IPS-18a (cell line): ENCODE data around the gene C16orf90.
A peak's percentile ranks its signal among the peaks of the same experiment; 100 is the strongest.

Experiments used
- H3K27ac ChIP-seq: one replicate; pipeline ENCODE4 v1.5.1; 2013; ENCODE audit warnings: low read length
- H3K27me3 ChIP-seq: one replicate; pipeline ENCODE4 v1.6.1; 2013; ENCODE audit warnings: mild to moderate bottlenecking, low read length; ENCODE audit not compliant: control insufficient read depth, insufficient read depth
- H3K36me3 ChIP-seq: one replicate; pipeline ENCODE4 v1.6.1; 2013; ENCODE audit warnings: low read depth, low read length; ENCODE audit not compliant: control insufficient read depth
- H3K4me1 ChIP-seq: one replicate; pipeline ENCODE4 v1.6.1; 2013; ENCODE audit warnings: low read depth, low read length; ENCODE audit not compliant: control insufficient read depth
- H3K4me3 ChIP-seq: one replicate; pipeline ENCODE4 v1.5.1; 2013; ENCODE audit warnings: low read length
- H3K9ac ChIP-seq: one replicate; pipeline ENCODE4 v1.6.1; 2013; ENCODE audit warnings: mild to moderate bottlenecking, low read length, moderate library complexity
- H3K9me3 ChIP-seq: one replicate; pipeline ENCODE4 v1.6.1; 2013; ENCODE audit warnings: low read depth, low read length; ENCODE audit not compliant: control insufficient read depth

C16orf90 gene

DNA sequence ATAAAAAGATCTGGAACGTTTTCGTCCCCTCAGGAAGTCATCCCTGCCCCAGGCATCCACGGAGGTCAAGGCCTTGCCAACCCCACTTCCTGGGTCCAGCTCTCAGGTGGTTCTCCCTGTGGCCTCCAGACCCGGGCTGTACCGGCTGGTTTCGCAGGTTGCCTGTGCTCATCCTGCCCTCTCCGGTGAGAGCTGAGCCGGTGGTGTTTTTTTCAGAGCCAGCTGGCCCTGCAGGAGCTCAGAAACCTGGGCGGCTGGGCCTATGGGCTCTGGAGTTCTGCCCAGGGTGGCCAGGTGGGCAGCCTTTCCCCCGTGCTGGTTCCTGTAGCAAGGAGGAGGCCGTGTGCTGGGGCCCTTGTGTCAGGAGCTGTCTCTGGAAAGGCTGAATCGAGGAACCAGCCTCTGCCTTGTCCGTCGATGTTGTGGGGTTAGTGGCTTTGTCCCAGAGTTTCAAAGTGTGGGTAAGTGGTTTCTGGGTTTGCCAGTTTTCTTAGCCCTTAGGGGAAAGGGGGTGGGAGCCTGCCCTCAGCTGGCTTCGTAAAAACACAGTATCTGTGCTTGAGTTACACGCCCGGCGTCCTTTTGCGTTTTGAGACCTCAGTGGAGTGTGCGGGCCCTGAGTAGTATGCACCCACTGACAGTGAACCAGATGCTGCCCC, 23.6 kb downstream of the C16orf90 start:
- Histone ChIP-seq H3K36me3 (no peaks in the 10 kb centered on the region), H3K27ac (no peak overlapping the region), H3K9me3 (no peaks in the 10 kb centered on the region), H3K27me3 (no peaks in the 10 kb centered on the region), H3K4me1 (peaks cover 6% of the 10 kb centered on the region), H3K9ac (no peak overlapping the region), H3K4me3 (no peak overlapping the region)

DNA sequence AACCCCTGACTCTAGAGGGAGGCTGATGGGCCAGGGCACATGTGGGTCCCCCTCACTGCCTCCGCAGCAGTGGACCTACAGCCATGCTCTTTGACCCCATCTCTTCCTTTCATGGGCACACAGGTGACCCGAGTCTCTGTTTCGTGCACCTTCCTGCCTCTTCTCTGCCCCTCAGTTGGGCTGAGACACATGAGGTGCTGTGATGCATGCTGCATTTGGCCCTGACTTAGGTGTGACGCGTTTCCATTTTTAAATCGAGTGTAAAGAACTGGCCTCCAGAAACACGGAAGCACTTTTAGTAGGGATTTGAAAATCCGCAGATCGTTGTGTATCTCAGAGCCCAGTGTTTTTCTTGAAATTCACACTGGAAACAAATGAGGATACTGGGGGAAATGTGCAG, 24.6 kb downstream of the C16orf90 start:
- no peak overlapping the region for H3K9ac ChIP-seq
- H3K27me3 ChIP-seq: no peaks in the 10 kb centered on the region
- no peaks in the 10 kb centered on the region for H3K9me3 ChIP-seq
- peaks cover 7% of the 10 kb centered on the region for H3K36me3 ChIP-seq
- peaks cover 6% of the 10 kb centered on the region for H3K4me1 ChIP-seq
- no peak overlapping the region for H3K4me3 ChIP-seq
- H3K27ac ChIP-seq: no peak overlapping the region

DNA sequence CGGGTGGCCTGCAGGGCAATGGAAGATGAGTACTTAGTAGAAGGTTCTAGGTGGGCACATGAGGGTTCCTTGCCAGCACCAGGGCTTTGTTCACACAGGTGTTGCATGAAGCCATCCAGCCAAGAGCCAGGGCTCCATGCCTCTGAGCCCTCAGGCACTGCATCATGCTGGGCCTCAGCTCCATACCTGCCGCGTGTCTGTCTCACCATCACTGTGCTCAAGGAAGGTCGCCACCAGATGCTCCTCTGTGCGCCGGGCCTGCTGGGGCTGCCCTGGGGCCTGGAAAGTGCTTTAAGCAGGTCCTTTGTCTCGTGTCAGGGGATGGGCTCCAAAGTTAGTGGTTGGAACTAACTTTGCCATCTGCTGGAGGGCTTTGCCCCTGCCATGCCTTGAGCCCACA, 25.6 kb downstream of the C16orf90 start:
- Histone ChIP-seq H3K9me3 (no peaks in the 10 kb centered on the region), H3K4me3 (no peak overlapping the region), H3K27me3 (no peaks in the 10 kb centered on the region), H3K36me3 (peaks cover 7% of the 10 kb centered on the region), H3K9ac (no peak overlapping the region), H3K27ac (no peak overlapping the region), H3K4me1 (peaks cover 6% of the 10 kb centered on the region)

DNA sequence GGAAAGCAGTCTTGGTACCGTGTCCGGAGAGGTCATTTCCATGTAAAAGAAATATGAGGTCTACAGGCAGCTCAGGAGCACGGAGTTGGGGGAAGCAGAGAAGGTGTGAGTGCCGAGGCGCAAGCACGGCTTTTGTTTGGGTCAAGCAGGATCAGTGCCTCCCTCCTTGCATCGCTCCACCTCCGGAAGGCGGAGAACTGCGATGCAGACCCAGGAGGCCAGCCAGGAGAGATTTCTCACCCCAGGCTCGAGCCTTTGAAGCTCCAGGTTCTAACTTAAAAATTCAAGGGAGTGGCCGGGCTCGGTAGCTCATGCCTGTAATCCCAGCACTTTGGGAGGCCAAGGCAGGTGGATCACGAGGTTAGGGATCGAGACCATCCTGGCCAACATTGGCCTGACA, 26.8 kb downstream of the C16orf90 start:
- no peak overlapping the region for H3K27ac ChIP-seq
- peaks cover 7% of the 10 kb centered on the region for H3K36me3 ChIP-seq
- peak overlapping the region; percentile 21 for H3K4me3 ChIP-seq
- no peaks in the 10 kb centered on the region for H3K9me3 ChIP-seq
- no peaks in the 10 kb centered on the region for H3K27me3 ChIP-seq
- no peak overlapping the region for H3K9ac ChIP-seq
- H3K4me1 ChIP-seq: peaks cover 6% of the 10 kb centered on the region

DNA sequence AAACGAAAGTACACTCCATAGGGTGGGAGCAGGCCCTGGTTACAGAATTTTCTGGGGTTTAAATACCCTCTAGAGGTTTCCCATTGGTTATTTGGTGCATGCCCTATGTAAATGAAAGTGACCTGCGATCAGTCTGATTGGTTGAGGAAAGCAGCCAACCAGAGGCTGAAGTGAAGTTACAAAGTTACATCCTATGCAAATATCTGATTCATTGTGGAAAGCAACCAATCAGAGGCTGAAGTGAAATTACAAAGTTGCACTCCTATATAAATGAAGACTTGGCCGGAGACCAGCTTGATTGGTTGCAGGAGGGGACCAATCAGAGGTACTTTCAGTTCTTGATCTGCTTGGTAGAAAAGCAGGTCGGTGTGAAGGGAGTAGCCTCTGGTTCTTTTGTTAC, 27.4 kb downstream of the C16orf90 start:
- Histone ChIP-seq H3K9ac (no peak overlapping the region), H3K27ac (no peak overlapping the region)

DNA sequence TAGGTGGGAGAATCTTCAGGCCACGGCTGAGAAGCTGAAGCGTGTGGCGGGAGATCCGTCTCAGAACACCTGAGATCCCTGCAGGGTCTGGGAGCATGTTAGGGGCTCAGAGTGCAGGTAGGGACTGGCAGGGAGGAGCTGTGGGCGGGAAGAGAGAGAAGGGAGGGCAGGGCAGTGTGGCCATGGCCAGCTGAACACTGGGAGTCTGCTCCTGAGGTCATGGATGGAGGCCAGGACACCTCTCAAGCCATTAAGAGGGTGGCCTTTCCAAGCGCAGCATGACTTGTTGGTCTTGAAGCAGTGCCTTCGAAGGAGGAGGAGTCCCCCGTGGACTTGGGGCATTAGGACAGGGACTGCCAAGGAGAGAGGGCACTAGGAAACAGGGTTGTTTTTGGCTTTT, 28.1 kb downstream of the C16orf90 start:
- H3K4me1 ChIP-seq: peaks cover 6% of the 10 kb centered on the region
- H3K27ac ChIP-seq: no peak overlapping the region
- H3K4me3 ChIP-seq: no peak overlapping the region
- no peaks in the 10 kb centered on the region for H3K9me3 ChIP-seq
- peaks cover 7% of the 10 kb centered on the region for H3K36me3 ChIP-seq
- H3K27me3 ChIP-seq: no peaks in the 10 kb centered on the region
- no peak overlapping the region for H3K9ac ChIP-seq

More for the DNA sequence above, 27.4 kb downstream of the C16orf90 start:
- Histone ChIP-seq H3K4me3 (peak overlapping the region; percentile 21), H3K9me3 (no peaks in the 10 kb centered on the region), H3K4me1 (peaks cover 6% of the 10 kb centered on the region), H3K36me3 (peaks cover 7% of the 10 kb centered on the region), H3K27me3 (no peaks in the 10 kb centered on the region)

DNA sequence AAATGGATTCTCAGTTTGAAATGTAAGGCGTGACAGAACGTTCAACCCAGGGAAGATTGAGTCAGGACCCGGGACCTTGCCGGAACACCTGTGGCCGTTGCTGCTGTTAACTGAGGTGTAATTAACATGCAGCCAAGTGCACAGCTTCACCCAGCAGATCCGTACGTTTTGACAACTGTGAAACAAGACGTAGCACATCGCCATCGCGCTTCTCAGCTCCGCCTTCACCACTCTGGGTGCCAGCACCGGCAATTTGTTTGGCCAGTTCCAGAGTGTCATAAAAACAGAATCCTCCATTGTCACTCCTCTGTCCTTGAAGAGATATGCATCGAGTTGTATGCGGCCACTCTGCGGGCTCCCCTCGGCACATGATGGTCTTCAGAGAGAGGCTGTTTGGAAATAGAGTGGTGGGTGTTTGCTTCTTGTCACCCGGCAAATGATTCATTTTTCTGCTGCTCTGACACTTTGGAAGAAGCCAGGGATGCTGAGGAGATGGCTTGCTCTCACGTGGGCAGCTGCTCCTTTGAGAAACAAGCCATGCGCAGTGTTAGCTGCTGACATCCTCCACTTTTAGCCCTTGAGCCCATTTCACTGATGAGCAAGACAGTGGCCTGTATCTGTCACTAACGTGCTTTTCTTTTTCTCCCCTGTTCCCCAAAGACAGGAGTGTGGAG, 29.2 kb downstream of the C16orf90 start:
- no peak overlapping the region for H3K9ac ChIP-seq
- H3K27me3 ChIP-seq: no peaks in the 10 kb centered on the region
- no peak overlapping the region for H3K27ac ChIP-seq
- no peaks in the 10 kb centered on the region for H3K9me3 ChIP-seq
- peaks cover 7% of the 10 kb centered on the region for H3K36me3 ChIP-seq
- H3K4me3 ChIP-seq: no peak overlapping the region
- H3K4me1 ChIP-seq: peaks cover 6% of the 10 kb centered on the region

DNA sequence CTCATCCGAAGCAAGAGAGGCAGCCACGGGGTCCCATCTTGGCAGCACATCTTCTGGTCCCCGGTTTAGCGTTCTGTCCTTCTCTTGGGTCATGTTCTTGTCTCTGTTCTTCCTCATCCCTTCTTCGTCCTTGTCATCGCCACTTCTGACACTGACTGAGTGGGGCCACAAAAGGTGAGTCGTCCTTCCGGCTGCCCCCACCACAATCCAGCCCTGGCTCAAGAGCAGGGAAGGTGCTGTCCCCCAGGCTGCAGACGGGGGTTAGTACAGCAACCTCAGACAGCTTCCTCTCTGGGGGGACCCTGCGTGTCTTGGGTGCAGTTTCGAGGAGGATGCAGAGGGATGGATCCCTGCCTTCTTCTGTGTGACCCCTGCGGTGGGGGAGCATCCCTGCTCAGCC, 30.0 kb downstream of the C16orf90 start:
- Histone ChIP-seq H3K9me3 (no peaks in the 10 kb centered on the region), H3K9ac (no peak overlapping the region), H3K4me3 (no peak overlapping the region), H3K27ac (no peak overlapping the region), H3K27me3 (no peaks in the 10 kb centered on the region), H3K36me3 (peaks cover 7% of the 10 kb centered on the region), H3K4me1 (peaks cover 6% of the 10 kb centered on the region)

DNA sequence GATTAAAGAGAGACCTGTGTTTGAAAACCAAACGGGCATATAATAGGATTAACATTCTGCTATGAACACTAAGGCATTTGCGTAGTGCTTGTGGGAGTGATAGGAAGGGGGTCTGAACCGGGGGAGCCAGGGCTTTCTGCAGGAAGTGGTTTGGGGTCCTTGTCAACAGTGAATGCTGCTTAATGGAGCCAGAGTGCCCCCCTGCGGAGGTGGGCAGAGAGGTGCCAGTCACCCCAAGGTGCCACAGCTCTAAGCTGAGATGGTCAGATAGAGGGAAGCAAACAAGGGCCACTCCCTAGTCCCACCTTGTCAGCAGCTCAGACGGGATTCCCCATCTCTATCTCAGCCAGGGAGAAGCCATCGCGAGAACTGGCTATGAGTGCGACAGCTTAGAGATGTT, 34.1 kb downstream of the C16orf90 start:
- Histone ChIP-seq H3K4me3 (no peak overlapping the region), H3K27me3 (no peaks in the 10 kb centered on the region), H3K27ac (no peak overlapping the region), H3K4me1 (peaks cover 15% of the 10 kb centered on the region), H3K9me3 (no peaks in the 10 kb centered on the region), H3K9ac (no peak overlapping the region), H3K36me3 (peaks cover 4% of the 10 kb centered on the region)

DNA sequence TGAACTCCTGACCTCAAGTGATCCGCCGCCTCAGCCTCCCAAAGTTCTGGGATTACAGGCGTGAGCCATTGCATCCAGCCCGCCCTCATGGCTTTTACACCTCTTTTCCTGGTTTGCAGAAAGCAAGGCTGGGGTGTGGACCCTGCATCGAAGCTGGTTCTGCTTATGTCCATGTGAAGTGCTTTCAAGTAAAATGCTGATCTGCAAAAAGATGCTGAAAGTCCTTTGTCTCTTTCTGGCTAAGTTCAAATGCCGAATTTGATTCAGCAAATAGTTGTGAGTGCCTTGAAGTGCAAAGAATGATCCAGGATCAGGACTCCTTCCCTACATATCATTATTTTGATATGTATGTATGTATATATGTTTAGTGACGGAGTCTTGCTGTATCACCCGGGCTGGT, 34.7 kb downstream of the C16orf90 start:
- peaks cover 15% of the 10 kb centered on the region for H3K4me1 ChIP-seq
- no peaks in the 10 kb centered on the region for H3K27me3 ChIP-seq
- H3K4me3 ChIP-seq: no peak overlapping the region
- H3K9me3 ChIP-seq: no peaks in the 10 kb centered on the region
- no peak overlapping the region for H3K27ac ChIP-seq
- no peaks in the 10 kb centered on the region for H3K36me3 ChIP-seq
- no peak overlapping the region for H3K9ac ChIP-seq

DNA sequence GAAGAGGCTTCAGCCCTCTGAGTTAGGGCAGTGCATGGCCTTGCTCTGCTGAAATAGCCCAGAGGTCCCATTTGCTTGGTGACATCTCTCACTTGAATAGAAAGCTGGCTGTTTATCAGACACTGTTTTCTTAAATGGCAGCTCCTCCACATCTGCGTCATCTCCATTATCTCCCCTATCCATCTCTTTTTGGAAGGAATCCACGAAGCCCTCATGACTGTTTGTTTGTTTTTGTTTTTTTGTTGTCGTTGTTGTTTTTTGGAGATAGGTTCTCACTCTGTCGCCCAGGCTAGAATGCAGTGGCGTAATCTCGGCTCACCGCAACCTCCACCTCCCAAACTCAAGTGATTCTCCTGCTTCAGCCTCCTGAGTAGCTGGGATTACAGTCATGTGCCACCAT, 35.2 kb downstream of the C16orf90 start:
- peak overlapping the region; percentile 20 for H3K27ac ChIP-seq
- no peaks in the 10 kb centered on the region for H3K36me3 ChIP-seq
- H3K27me3 ChIP-seq: no peaks in the 10 kb centered on the region
- H3K9me3 ChIP-seq: no peaks in the 10 kb centered on the region
- H3K4me3 ChIP-seq: peak overlapping the region; percentile 92
- H3K9ac ChIP-seq: peak overlapping the region; percentile 84
- peaks cover 15% of the 10 kb centered on the region for H3K4me1 ChIP-seq
